Neuronal stem cell (in vitro differentiated cells): ENCODE measurements around the gene UPF3B.

Source experiments
- DNase-seq: peaks from one replicate; pipeline ENCODE4 v3.0.0-alpha.2; 2013; ENCODE audit warnings: low spot score
- H2AFZ ChIP-seq: one replicate; pipeline ENCODE4 v1.6.1; 2013; ENCODE audit warnings: mild to moderate bottlenecking, low read length, inconsistent platforms
- H2AK5ac ChIP-seq: 2 replicates; pipeline ENCODE4 v1.6.1; 2013; ENCODE audit warnings: low read depth, mild to moderate bottlenecking, inconsistent platforms, low read length, moderate library complexity, mixed read lengths
- H2BK120ac ChIP-seq: 2 replicates; pipeline ENCODE4 v1.6.1; 2013; ENCODE audit warnings: low read depth, mild to moderate bottlenecking, inconsistent platforms, low read length, moderate library complexity, mixed read lengths
- H2BK12ac ChIP-seq: one replicate; pipeline ENCODE4 v1.6.1; 2013; ENCODE audit warnings: low read length, inconsistent platforms
- H2BK15ac ChIP-seq: 2 replicates; pipeline ENCODE4 v1.6.1; 2013; ENCODE audit warnings: mild to moderate bottlenecking, low read length, inconsistent platforms, mixed read lengths
- H2BK5ac ChIP-seq: one replicate; pipeline ENCODE4 v1.6.1; 2013; ENCODE audit warnings: inconsistent platforms, mild to moderate bottlenecking, low read length, moderate library complexity
- H3K14ac ChIP-seq: one replicate; pipeline ENCODE4 v1.6.1; 2013; ENCODE audit warnings: low read length, inconsistent platforms
- H3K18ac ChIP-seq: 2 replicates; pipeline ENCODE4 v1.6.1; 2013; ENCODE audit warnings: low read length, inconsistent platforms
- H3K23ac ChIP-seq: 2 replicates; pipeline ENCODE4 v1.6.1; 2013; ENCODE audit warnings: low read depth, mild to moderate bottlenecking, mixed read lengths, low read length, inconsistent platforms; ENCODE audit not compliant: poor library complexity
- H3K27ac ChIP-seq: replicated peaks from 3 replicates; pipeline ENCODE4 v1.5.1; 2013; ENCODE audit warnings: low read length, inconsistent platforms
- H3K27me3 ChIP-seq, 3 experiments: 2 replicates each; pipeline ENCODE4 v1.6.1; 2013; ENCODE audit warnings: low read length in 3 of 3, mild to moderate bottlenecking in 2 of 3, inconsistent platforms in 1 of 3, low read depth in 1 of 3, mixed read lengths in 1 of 3, moderate library complexity in 1 of 3; ENCODE audit not compliant: control insufficient read depth in 3 of 3, insufficient read depth in 3 of 3
- H3K36me3 ChIP-seq, 2 donors: replicated peaks in 1 of 2; 2 replicates each; pipeline ENCODE4 v1.6.1; 2013; ENCODE audit warnings: low read length in 2 of 2; ENCODE audit not compliant: control insufficient read depth in 2 of 2, insufficient read depth in 2 of 2
- H3K4ac ChIP-seq: 2 replicates; pipeline ENCODE4 v1.6.1; 2013; ENCODE audit warnings: inconsistent platforms, mild to moderate bottlenecking, low read length, moderate library complexity
- H3K4me1 ChIP-seq, 2 donors: 1 replicate in 1 of 2; 2 replicates in 1 of 2; pipeline ENCODE4 v1.6.1; 2013; ENCODE audit warnings: low read length in 2 of 2, low read depth in 1 of 2; ENCODE audit not compliant: control insufficient read depth in 2 of 2, insufficient read depth in 1 of 2
- H3K4me2 ChIP-seq: one replicate; pipeline ENCODE4 v1.6.1; 2013; ENCODE audit warnings: mild to moderate bottlenecking, low read length, inconsistent platforms; ENCODE audit not compliant: insufficient read depth, poor library complexity, severe bottlenecking
- H3K4me3 ChIP-seq, 2 donors: 2 replicates each; pipeline ENCODE4 v1.5.1; 2013; ENCODE audit warnings: low read length in 2 of 2, mild to moderate bottlenecking in 2 of 2, inconsistent platforms in 1 of 2, moderate library complexity in 1 of 2
- H3K79me1 ChIP-seq: one replicate; pipeline ENCODE4 v1.6.1; 2013; ENCODE audit warnings: low read depth, mild to moderate bottlenecking, inconsistent platforms, low read length, moderate library complexity
- H3K9ac ChIP-seq: one replicate; pipeline ENCODE4 v1.6.1; 2013; ENCODE audit warnings: mild to moderate bottlenecking, low read depth, low read length, inconsistent platforms; ENCODE audit not compliant: poor library complexity
- H3K9me3 ChIP-seq, 2 donors: replicated peaks in 1 of 2; 2 replicates each; pipeline versions ENCODE3 to v1.6.1; 2013; ENCODE audit warnings: low read length in 2 of 2, mild to moderate bottlenecking in 2 of 2, inconsistent platforms in 1 of 2, low read depth in 1 of 2, mixed read lengths in 1 of 2, moderate library complexity in 1 of 2; ENCODE audit not compliant: control insufficient read depth in 2 of 2, insufficient read depth in 1 of 2
- H4K8ac ChIP-seq: one replicate; pipeline ENCODE4 v1.6.1; 2013; ENCODE audit warnings: low read depth, mild to moderate bottlenecking, inconsistent platforms, low read length, moderate library complexity
- H4K91ac ChIP-seq: one replicate; pipeline ENCODE4 v1.6.1; 2013; ENCODE audit warnings: low read length, low read depth, mild to moderate bottlenecking, inconsistent platforms; ENCODE audit not compliant: poor library complexity
- WGBS, 2 donors: extraction: QIAGEN DNeasy Blood & Tissue Kit; methylation state at CpG; one replicate each; pipeline ENCODE4 v1.1.7; 2013; ENCODE audit warnings: missing lambda C conversion rate in 2 of 2, mixed read lengths in 1 of 2; ENCODE audit not compliant: insufficient read length in 2 of 2, insufficient replicate concordance in 1 of 2; ENCODE audit errors: extremely low coverage in 2 of 2; 5-methylcytosine and 5-hydroxymethylcytosine counted together

The UPF3B gene

DNA sequence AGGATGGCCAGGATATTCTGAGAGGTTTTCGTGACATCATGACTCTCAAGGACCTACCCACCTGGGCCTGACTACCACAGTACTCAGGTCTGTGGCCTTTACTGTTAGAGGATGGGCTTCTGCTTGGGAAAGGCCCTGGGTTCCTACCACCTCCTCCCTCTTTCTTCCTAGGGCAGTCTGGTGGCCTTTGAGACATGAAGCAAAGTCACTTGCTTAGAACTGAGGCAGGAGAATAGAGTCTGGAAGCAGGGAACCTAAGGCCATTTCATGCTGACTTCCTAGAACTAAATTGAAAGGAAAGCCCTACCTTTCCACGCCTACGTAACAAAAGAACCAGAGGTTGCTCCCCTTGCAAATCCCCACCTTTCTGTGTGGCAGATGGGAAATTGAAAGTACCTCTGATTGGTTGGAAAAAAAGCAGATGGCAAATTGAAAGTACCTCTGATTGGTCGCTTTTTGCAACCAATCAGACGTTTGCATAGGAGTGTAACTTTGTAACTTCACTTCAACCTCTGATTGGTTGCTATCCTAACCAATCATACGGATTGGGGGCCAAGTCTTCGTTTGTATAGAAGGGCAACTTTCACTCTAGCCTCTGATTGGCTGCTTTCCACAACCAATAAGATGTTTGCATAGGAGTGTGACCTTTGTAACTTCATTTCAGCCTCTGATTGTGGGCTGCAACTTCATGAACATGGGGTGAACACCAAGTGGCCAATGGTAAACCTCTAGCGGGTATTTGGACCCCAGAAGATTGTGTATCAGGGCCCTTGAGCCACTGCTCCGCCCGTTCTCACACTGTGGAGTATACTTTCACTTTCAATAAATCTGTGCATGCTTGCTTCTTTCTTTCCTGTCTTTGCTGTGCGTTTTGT, 33.0 kb upstream of the UPF3B start:
- Histone ChIP-seq H2AK5ac (no peak overlapping the region), H2BK120ac (no peak overlapping the region), H3K4me2 (no peak overlapping the region), H3K4me3 (no peak overlapping the region), H4K91ac (no peak overlapping the region), H3K27ac (no peak overlapping the region), H3K27me3 (no peaks in the 10 kb centered on the region), H3K14ac (no peak overlapping the region), H4K8ac (no peak overlapping the region), H2BK12ac (no peak overlapping the region), H3K79me1 (no peaks in the 10 kb centered on the region), H2AFZ (peak overlapping the region; percentile 52), H3K18ac (no peak overlapping the region), H2BK15ac (no peak overlapping the region), H3K36me3 (no peaks in the 10 kb centered on the region), H3K23ac (no peak overlapping the region), H2BK5ac (no peak overlapping the region), H3K9ac (no peak overlapping the region), H3K4me1 (no peaks in the 10 kb centered on the region), H3K9me3 (no peaks in the 10 kb centered on the region), H3K4ac (no peak overlapping the region)
- no peak for DNase-seq
- no CpG with 5 or more reads among the region's 11 CpGs for WGBS, 2 donors

DNA sequence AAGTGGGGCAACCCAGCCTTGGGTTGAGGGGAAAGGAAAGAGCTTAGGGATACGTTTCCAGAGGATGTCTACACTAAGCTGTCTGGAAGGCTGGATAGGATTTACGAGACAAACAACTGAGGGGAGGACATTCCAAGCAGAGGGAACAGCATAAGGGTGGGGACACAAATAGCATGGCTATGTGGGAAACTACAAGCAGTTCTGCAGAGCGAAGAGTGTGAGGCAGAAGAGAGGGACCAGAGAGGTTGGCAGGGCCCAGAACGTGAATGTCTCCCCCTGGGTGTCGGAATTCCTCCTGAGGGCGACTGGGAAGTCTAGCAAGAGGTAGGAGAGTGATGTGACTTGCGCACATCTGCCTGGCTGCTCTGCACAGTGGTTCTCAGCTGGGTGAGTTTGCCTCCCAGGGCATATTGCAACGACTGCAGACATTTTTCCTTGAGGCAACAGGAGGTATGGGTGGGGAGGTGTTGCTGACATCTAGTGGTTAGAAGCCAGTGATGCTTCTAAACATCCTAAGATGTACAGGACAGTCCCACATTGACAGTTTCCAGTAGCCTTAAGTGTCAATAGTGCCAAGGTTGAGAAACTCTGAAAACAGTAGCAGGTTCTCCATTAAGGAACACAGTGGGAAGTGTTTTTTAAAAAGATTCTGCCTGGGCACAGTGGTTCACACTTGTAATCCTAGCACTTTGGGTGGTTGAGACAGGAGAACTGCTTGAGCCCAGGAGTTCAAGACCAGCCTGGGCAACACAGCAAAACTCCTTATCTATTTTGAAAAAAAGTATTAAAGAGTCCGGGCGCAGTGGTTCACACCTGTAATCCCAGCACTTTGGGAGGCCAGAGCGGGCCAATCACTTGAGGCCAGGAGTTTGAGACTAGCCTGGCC, 28.0 kb upstream of the UPF3B start:
- no peak overlapping the region for H3K18ac ChIP-seq
- H2BK15ac ChIP-seq, result no peak overlapping the region
- no peak overlapping the region for H3K9ac ChIP-seq
- H3K27ac ChIP-seq, result no peak overlapping the region
- H3K9me3 ChIP-seq, result no peaks in the 10 kb centered on the region
- no peak overlapping the region for H4K8ac ChIP-seq
- no peak overlapping the region for H3K4ac ChIP-seq
- no peak overlapping the region for H4K91ac ChIP-seq
- no peaks in the 10 kb centered on the region for H3K79me1 ChIP-seq
- H2BK12ac ChIP-seq, result no peak overlapping the region
- peaks cover 0 to 14% of the 10 kb centered on the region in 2 donors for H3K36me3 ChIP-seq
- no peak overlapping the region for H3K14ac ChIP-seq
- H3K4me2 ChIP-seq, result no peak overlapping the region
- H2AK5ac ChIP-seq, result no peak overlapping the region
- no CpG with 5 or more reads among the region's 11 CpGs for WGBS, 2 donors
- H2AFZ ChIP-seq, result peak overlapping the region; percentile 66
- H3K4me1 ChIP-seq, result no peaks in the 10 kb centered on the region
- H2BK5ac ChIP-seq, result no peak overlapping the region
- H2BK120ac ChIP-seq, result no peak overlapping the region
- H3K4me3 ChIP-seq, result peak overlapping the region in 1 of 2 donors; percentile 28
- DNase-seq, result no peak
- H3K27me3 ChIP-seq, result no peaks in the 10 kb centered on the region
- no peak overlapping the region for H3K23ac ChIP-seq

DNA sequence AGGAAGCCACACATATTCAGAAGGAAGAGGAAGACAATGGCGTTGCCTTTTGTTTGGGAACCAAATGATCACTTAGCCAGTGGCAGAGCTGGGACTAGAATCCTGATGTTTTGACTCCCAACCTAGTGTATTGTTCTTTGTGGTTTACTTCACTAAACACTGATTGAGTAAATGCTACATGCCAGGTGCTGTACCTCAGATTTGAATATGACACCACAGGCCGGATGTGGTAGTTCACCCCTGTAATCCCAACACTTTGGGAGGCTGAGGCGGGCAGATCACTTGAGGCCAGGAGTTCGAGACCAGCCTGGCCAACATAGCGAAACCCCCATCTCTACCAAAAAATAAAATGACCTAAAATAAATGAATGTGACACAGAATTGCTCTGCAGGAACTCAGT, 27.3 kb upstream of the UPF3B start:
- Histone ChIP-seq H2BK15ac (no peak overlapping the region), H3K18ac (no peak overlapping the region), H2BK12ac (no peak overlapping the region), H2AFZ (no peak overlapping the region), H4K8ac (no peak overlapping the region), H3K4me3 (no peak overlapping the region), H3K4me1 (no peaks in the 10 kb centered on the region), H3K14ac (no peak overlapping the region), H3K4ac (no peak overlapping the region), H3K27ac (no peak overlapping the region), H3K36me3 (peaks cover 0 to 14% of the 10 kb centered on the region in 2 donors), H3K4me2 (no peak overlapping the region), H4K91ac (no peak overlapping the region), H3K23ac (no peak overlapping the region), H3K9ac (no peak overlapping the region), H2AK5ac (no peak overlapping the region), H3K27me3 (no peaks in the 10 kb centered on the region), H2BK5ac (no peak overlapping the region), H3K79me1 (no peaks in the 10 kb centered on the region), H2BK120ac (no peak overlapping the region), H3K9me3 (no peaks in the 10 kb centered on the region)
- no CpG with 5 or more reads among the region's 5 CpGs for WGBS, 2 donors
- no peak for DNase-seq

DNA sequence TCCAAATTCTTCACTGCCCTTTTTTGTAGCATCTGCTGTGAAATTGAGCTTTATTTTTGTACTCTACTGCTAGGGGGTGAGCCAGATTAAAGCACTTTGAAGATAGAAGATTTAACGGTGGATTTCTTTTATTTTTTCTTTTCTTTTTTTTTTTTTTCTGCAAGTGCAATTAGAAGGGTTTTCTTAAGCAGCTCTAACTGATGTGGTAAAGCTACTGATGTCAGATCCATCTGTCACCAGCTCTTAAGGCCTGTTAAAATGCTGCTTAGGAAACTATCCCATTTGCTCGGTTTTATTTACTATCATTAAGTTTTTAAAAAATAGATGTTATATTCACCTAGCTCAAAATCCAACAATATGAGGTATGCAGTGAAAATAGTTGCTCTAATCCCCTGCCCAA, 26.0 kb upstream of the UPF3B start:
- peaks cover 0 to 16% of the 10 kb centered on the region in 2 donors for H3K36me3 ChIP-seq
- H2AFZ ChIP-seq, result no peak overlapping the region
- H4K91ac ChIP-seq, result no peak overlapping the region
- H2BK120ac ChIP-seq, result no peak overlapping the region
- no peaks in the 10 kb centered on the region for H3K4me1 ChIP-seq
- no peak overlapping the region for H3K27ac ChIP-seq
- DNase-seq, result no peak
- H3K18ac ChIP-seq, result no peak overlapping the region
- H2AK5ac ChIP-seq, result no peak overlapping the region
- H2BK5ac ChIP-seq, result no peak overlapping the region
- H3K4me2 ChIP-seq, result no peak overlapping the region
- no CpG with 5 or more reads among the region's 2 CpGs for WGBS, 2 donors
- no peak overlapping the region for H4K8ac ChIP-seq
- H3K9me3 ChIP-seq, result no peaks in the 10 kb centered on the region
- H3K23ac ChIP-seq, result no peak overlapping the region
- no peak overlapping the region for H2BK12ac ChIP-seq
- no peak overlapping the region for H3K4me3 ChIP-seq
- no peaks in the 10 kb centered on the region for H3K79me1 ChIP-seq
- no peak overlapping the region for H3K9ac ChIP-seq
- H3K14ac ChIP-seq, result no peak overlapping the region
- no peak overlapping the region for H2BK15ac ChIP-seq
- no peaks in the 10 kb centered on the region for H3K27me3 ChIP-seq
- no peak overlapping the region for H3K4ac ChIP-seq
